Mesenteric fat pad (tissue), 1 donor: ENCODE measurements around the gene HDAC11. TPM values are rescaled to one million over a fixed set of nuclear protein-coding genes. Genes with fewer than 3 reads are reported as not detected.

Experiments used
- DNase-seq: peaks from one replicate; pipeline ENCODE4 v3.0.0-alpha.2; 2020; ENCODE audit warnings: low spot score
- total RNA-seq: library from RNA; stranded (reverse); fragmentation: NEBNext Ultra II Directional; extraction: Animal tissue kit (Norgen Biotek cat#: 25700); gene quantifications from one replicate; pipeline ENCODE4 v1.2.1, GENCODE V29; 2021
- donor health status: DM: yes; HTN: yes; CAD: no.

HDAC11 gene
- total RNA-seq, 1 donor from 2014 or later: 7.9 TPM

GRCh38 chr3:13506239-13506638 is 26.1 kb downstream of the HDAC11 start:
- no peak for DNase-seq

GRCh38 chr3:13506680-13507079 is 26.6 kb downstream of the HDAC11 start:
- DNase-seq: no peak

GRCh38 chr3:13507247-13507569 is 27.1 kb downstream of the HDAC11 start:
- DNase-seq: no peak

DNA sequence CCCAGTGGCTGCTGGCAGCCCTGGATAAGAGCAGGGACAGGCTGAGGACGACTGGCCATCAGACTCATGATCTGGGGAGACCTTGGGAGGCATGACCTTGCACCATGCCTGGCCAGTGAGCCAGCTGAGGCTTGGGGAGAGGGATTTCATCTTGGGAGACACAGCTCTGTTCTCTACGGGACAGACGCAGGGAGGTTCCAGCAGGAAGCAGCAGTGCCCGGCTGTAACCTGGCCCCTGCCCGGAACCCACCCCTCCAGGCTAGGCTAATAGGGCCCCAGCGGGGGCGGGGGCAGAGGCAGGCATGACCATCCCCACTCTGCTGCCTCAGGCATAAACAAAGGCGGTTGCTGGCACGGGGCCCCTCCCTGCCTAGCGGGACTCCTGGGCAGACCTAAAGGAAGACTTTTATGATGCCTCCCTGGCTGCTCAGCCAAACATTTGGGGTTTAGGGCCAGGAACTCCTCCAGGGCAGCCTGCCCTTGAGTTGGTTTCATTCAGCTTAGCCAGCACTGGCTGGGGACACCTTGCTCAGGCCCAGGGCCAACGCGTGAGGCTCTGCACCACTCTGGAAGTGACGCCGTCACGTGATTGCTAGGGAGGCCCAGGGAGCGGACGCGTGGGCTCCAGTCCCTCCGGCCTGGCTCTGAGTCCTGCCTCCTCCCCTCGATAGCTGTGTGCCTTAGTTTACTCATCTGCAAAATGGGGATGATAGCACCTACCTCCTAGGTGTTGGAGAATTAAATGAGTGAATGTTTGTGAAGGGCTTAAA is 27.6 kb downstream of the HDAC11 start:
- no peak for DNase-seq

DNA sequence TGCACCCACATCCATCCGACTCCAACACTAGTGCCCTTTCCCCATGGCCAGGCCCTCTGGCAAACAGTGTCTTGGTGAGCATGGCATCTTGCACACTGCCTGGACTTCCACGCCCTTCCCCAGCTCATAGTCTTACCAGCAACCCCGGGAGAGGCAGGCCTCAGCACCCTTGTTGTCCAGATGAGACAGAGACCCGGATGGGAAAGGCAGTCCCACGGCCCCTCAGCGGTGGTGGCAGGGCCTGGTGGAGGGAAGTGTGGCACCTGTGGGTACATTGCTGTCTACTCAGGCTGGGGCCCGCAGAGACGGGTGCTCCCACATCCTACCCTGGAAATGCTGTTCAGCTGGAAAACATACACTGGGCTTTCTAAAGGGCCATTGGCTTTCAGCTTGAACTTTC is 28.4 kb downstream of the HDAC11 start:
- DNase-seq: no peak

- DNase-seq: no peak
These were observed 29.1 kb downstream of the HDAC11 start for GRCh38 chr3:13509059-13509815.

GRCh38 chr3:13509816-13510192 is 29.7 kb downstream of the HDAC11 start:
- DNase-seq: no peak

- DNase-seq: no peak
These were observed 32.3 kb downstream of the HDAC11 start for GRCh38 chr3:13512451-13512850.

DNA sequence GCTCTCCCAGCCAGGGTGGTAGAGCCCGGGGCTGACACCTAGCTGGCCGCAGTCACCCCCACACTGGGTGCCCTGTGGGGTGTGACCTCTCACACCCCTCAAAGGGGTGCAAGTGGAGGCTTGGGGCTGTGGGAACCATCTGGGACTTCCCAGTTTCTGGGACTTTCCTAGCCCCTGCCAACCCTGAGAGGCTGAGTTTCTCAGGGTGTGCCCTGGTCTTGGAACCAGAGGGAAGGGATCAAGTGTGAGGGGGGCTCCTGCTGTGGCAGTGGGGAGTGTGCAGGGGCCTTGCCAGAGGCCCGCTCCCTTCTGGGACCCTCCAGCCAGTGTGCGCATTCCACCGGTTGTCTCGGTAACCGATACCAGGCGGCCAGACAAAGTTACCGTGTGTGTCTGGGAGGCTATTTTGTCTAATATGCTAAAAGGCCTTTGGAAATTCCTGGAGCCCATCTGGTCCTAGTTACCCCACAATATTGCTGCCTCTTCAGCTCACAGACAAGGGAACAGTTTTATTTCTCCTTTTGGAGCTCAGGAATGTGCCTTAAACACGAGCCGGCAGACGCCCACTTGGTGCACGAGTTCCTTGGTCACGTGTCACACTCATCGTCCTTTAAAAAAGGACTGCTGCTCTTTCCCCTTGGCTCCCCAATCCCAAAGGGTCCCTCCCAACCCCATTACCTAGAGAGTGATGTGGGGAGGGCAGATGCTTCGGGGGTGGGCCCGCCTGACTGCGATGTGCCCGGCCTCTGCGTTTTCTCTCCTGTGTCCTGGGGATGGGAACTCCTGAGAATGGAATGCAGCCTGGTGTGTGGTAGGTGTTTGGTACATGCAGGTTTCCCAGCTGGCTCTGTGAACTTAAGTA is 33.2 kb downstream of the HDAC11 start:
- DNase-seq: no peak

DNA sequence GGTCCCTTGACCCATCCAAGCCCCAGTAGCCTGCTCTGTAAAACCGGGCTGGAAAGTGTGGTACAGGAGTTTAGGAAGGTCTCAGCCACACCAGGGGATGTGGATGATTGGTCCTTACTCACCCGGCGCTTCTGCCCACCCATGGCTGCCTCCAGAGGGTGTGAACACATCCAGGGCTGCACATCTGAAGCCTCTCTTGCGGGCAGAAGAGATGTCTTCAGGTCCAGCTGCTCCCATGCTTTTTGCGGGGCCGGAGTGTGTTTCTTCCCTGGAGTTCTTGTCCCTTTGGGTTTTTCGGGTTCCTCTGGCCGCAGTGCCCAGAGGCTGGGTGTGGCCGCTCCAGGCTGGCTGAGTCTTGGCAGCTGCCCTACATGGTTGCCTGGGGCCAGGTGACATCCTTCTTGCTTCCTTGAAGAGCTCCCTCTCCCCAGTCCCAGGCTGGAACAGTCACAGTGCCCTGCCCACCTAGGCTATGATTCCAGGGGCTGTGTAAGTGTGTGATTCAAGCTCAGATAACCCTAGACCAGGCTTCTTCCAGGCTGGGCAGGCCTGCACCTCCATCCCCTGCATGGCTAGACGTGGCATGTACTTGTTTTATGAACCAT is 33.9 kb downstream of the HDAC11 start:
- DNase-seq: no peak

GRCh38 chr3:13514639-13515435 is 34.7 kb downstream of the HDAC11 start:
- no peak for DNase-seq

GRCh38 chr3:13515786-13516759 is 36.0 kb downstream of the HDAC11 start:
- DNase-seq: no peak

- no peak for DNase-seq
These were observed 36.6 kb downstream of the HDAC11 start for GRCh38 chr3:13516760-13517135.

DNA sequence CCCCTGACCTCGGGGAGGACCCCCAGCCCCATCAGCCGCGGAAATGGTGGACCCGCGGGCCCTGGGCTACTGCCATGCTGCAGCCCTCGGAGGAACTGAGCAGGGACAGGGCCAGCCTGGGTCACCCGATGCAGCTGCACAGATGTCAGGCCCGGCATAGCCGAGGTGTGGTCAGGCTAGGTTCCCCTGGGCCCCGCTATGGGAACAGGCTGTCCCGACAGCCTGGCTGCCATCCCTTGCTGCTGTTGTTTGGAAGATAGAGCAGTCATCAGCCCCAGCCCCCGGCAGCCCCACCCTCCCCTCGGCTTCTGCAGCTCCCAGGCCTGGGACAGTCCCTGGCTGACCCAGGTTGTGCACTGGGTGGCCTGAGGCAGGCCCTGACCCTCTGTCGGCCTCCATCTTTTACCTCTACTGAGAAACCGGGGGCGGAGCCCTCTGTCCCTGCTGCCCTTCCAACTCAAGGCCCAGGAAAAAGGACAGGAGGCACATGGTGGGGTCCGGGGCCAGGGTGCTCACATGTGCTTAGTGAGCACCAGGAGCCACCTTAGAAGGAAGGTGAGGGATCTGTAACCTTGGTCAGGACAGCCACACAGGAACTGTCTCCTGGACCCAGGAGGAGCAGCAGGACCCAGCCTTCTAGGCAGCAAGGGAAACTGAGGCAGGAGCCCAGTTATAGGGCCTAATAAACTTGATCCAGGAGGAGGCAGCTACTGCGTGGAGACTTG is 37.3 kb downstream of the HDAC11 start:
- no peak for DNase-seq

DNA sequence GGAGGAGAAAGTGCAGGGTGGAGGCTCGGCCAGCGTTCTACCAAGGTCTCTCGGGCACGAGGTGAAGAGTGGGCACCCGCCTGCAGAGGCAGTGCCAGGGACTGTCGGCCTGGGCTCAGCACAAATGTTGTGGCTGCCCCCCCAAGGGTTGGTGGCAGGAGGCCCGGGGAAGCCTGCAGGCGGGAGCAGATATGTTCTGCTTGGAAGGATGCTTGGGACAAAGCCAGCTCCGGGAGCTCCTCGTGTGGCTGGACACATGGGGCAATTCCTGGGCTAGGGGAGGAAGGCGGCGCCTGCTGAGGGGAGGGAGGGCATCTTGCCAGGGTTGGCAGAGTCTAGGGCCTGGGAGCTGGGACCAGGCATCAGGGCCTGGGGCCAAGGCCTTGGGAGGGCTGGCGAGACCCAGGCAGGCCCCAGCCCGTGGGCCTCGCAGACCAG is 38.4 kb downstream of the HDAC11 start:
- no peak for DNase-seq

GRCh38 chr3:13519006-13519791 is 39.1 kb downstream of the HDAC11 start:
- DNase-seq: no peak

DNA sequence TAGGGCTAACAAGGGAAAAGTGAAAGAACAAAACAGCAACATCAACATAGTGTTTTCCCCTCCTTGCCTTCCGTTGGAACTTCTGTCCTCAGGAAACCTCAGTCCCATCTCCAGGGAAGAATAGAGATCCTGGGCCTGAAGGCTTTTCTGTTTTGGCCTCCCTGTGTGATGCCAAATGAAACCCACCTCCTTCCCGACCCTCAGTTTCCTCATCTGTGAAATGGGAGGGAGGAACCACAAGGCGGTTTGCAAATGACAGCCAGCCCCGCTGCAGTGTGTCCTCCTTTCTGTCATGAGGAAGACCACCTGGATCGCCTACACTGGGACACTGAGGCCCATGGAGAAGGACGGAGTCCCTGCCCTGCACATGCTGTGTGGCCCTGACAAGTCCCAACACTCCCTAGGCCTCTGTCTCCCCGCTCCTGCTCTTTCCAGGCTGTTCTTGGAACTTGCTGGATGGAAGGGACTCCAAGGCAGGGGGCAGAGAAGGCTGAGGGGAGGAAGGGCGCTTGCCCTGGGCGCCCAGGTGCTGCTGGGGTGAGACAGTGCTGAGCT is 40.3 kb downstream of the HDAC11 start:
- no peak for DNase-seq

GRCh38 chr3:13521309-13521708 is 41.2 kb downstream of the HDAC11 start:
- no peak for DNase-seq
